Measurements from ENCODE around the gene POLD4.

Gene POLD4

DNA sequence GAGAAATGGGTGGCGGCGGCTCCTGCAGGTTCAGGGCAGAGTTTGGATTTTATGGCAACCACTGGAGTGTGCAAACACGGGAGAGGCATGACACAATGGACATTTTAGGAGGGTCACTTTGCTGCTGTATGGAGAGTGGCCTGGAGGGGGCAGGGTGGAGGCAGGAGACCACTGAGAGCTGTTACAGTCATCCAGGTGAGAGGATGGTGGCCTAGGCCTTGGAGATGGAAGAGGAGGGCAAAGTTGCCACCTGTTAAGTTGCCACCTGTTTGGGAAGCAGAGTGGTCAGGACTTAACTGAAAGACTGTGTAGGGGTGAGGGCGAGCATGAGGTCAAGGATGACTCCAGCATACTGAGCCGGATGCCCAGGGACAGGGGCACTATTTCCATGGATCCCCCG lies 36.1 kb upstream of the POLD4 start:
- H3K27ac ChIP-seq: no peak overlapping the region
- TF ChIP-seq, protein P1, sequence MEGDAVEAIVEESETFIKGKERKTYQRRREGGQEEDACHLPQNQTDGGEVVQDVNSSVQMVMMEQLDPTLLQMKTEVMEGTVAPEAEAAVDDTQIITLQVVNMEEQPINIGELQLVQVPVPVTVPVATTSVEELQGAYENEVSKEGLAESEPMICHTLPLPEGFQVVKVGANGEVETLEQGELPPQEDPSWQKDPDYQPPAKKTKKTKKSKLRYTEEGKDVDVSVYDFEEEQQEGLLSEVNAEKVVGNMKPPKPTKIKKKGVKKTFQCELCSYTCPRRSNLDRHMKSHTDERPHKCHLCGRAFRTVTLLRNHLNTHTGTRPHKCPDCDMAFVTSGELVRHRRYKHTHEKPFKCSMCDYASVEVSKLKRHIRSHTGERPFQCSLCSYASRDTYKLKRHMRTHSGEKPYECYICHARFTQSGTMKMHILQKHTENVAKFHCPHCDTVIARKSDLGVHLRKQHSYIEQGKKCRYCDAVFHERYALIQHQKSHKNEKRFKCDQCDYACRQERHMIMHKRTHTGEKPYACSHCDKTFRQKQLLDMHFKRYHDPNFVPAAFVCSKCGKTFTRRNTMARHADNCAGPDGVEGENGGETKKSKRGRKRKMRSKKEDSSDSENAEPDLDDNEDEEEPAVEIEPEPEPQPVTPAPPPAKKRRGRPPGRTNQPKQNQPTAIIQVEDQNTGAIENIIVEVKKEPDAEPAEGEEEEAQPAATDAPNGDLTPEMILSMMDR (conservative IDR thresholded peaks at IDR 0.05; ENCODE audit: low read depth, low read length): peak; percentile 62
- peaks cover 8% of the 10 kb centered on the region for H3K4me1 ChIP-seq (ENCODE audit: low read depth, poor library complexity, severe bottlenecking)
- H4K20me1 ChIP-seq (ENCODE audit: insufficient read depth): no peaks in the 10 kb centered on the region
- H2AFZ ChIP-seq (ENCODE audit: low read depth): no peak overlapping the region
- H3K4me2 ChIP-seq: no peak overlapping the region
- H3K27me3 ChIP-seq (ENCODE audit: insufficient read depth, low read depth): peaks cover 8% of the 10 kb centered on the region
- H3K36me3 ChIP-seq (ENCODE audit: insufficient read depth): no peaks in the 10 kb centered on the region
- no peak overlapping the region for H3K9ac ChIP-seq
- peaks cover 4% of the 10 kb centered on the region; the same call in 1 of the 2 replicates for H3K79me2 ChIP-seq (ENCODE audit: insufficient read depth, low read depth)
- no peak overlapping the region for H3K4me3 ChIP-seq (IDR thresholded peaks at IDR 0.05; ENCODE audit: insufficient read depth, low read depth, low read length)

DNA sequence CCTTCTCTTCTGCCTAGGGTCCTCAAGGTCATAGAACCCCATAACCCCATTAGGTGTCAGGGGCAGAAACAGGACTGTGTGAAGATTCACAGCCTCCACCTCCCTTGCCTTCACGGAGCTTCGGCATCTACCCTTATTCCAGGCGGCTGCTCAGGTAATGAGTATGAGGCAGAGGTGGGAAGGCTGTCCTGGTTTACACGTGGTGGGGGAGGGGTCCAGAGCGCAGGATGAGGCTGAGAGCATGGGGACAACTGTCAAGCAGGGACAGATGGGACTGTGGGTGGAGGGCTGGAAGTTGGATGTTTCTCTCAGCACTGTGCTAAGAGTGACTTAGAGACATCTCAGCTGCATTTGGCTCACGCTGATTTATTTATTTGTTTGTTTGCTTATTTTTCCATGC lies 34.2 kb upstream of the POLD4 start:
- H4K20me1 ChIP-seq (ENCODE audit: insufficient read depth): no peaks in the 10 kb centered on the region
- no peak overlapping the region for H3K9ac ChIP-seq
- no peak overlapping the region for H3K4me3 ChIP-seq (IDR thresholded peaks at IDR 0.05; ENCODE audit: insufficient read depth, low read depth, low read length)
- H3K79me2 ChIP-seq (ENCODE audit: insufficient read depth, low read depth): peaks cover 2% of the 10 kb centered on the region; the same call in 1 of the 2 replicates
- H3K27me3 ChIP-seq (ENCODE audit: insufficient read depth, low read depth): peaks cover 19% of the 10 kb centered on the region
- H2AFZ ChIP-seq (ENCODE audit: low read depth): no peak overlapping the region
- TF ChIP-seq, protein P1 (conservative IDR thresholded peaks at IDR 0.05; ENCODE audit: low read depth, low read length): no peak
- H3K36me3 ChIP-seq (ENCODE audit: insufficient read depth): no peaks in the 10 kb centered on the region
- no peak overlapping the region for H3K27ac ChIP-seq
- H3K4me1 ChIP-seq (ENCODE audit: low read depth, poor library complexity, severe bottlenecking): peaks cover 5% of the 10 kb centered on the region
- H3K4me2 ChIP-seq: no peak overlapping the region

DNA sequence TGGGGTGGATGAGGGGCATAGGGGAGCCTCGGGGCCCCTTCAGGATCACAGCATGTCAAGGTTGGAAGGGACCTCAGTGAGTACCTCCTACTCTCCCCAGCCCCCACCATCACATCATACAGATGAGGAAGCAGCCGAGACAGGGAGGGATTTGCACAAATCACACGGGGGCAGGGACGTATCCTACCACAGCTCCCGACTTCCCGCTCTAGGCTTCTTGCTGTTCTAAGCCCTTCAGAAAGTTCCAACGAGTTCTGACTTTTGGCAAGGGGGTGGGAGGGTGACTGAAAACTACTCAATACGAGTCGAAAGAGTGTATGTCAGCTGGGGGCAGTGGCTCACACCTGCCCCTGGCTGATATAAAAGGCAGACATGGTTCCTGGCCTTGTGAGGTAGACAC lies 33.7 kb upstream of the POLD4 start:
- Histone ChIP-seq H4K20me1 (ENCODE audit: insufficient read depth) (no peaks in the 10 kb centered on the region), H3K79me2 (ENCODE audit: insufficient read depth, low read depth) (no peaks in the 10 kb centered on the region; the same call in 1 of the 2 replicates), H3K4me2 (no peak overlapping the region), H3K36me3 (ENCODE audit: insufficient read depth) (no peaks in the 10 kb centered on the region), H2AFZ (ENCODE audit: low read depth) (no peak overlapping the region), H3K27me3 (ENCODE audit: insufficient read depth, low read depth) (peaks cover 19% of the 10 kb centered on the region), H3K9ac (no peak overlapping the region), H3K4me1 (ENCODE audit: low read depth, poor library complexity, severe bottlenecking) (peaks cover 8% of the 10 kb centered on the region), H3K4me3 (IDR thresholded peaks at IDR 0.05; ENCODE audit: insufficient read depth, low read depth, low read length) (no peak overlapping the region), H3K27ac (no peak overlapping the region)
- TF ChIP-seq, protein P1 (conservative IDR thresholded peaks at IDR 0.05; ENCODE audit: low read depth, low read length): no peak

DNA sequence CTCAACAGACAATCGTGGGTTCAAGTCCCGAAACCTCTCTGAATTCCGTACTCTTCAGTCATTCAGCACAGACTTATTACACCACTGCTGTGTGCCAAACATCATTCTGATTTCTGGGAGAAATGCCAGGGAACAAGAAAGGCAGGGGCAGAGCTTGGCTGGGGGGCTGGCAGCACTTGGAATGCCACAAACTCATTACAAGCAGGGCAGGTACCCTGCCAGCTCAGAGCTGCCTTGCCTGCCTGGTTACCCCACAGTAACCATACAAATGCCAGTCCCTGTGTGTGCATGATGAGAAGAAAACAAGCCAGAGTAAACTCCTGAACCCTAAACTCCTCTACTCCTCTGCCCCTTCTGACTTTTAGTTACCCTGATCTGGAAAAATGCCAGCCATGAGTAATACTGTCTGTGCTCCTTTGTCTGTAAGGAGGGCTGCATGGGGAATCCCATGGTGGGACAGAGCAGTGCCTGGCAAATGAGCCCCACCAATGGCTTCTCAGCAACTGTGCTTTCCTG lies 31.6 kb upstream of the POLD4 start:
- Histone ChIP-seq H3K4me2 (no peak overlapping the region), H2AFZ (ENCODE audit: low read depth) (no peak overlapping the region), H3K4me3 (IDR thresholded peaks at IDR 0.05; ENCODE audit: insufficient read depth, low read depth, low read length) (no peak overlapping the region), H3K36me3 (ENCODE audit: insufficient read depth) (no peaks in the 10 kb centered on the region), H3K27me3 (ENCODE audit: insufficient read depth, low read depth) (peaks cover 22% of the 10 kb centered on the region), H3K9ac (no peak overlapping the region), H3K79me2 (ENCODE audit: insufficient read depth, low read depth) (no peaks in the 10 kb centered on the region), H3K4me1 (ENCODE audit: low read depth, poor library complexity, severe bottlenecking) (peaks cover 4% of the 10 kb centered on the region), H3K27ac (no peak overlapping the region), H4K20me1 (ENCODE audit: insufficient read depth) (no peaks in the 10 kb centered on the region)
- TF ChIP-seq, protein P1 (conservative IDR thresholded peaks at IDR 0.05; ENCODE audit: low read depth, low read length): no peak
